Bone marrow (tissue), 2 donors: ENCODE results near the gene GTF2A1.
A peak's percentile ranks its signal among the peaks of the same experiment; 100 is the strongest.

Experiments
- DNase-seq, 2 donors: peaks; one replicate each; lab custom pipeline; 2025; lab: John Stamatoyannopoulos, UW

The GTF2A1 gene

GRCh38 chr14:81137316-81137715 is 83.4 kb downstream of the GTF2A1 start:
- no peak for DNase-seq

- DNase-seq: no peak
These were observed 87.4 kb downstream of the GTF2A1 start for GRCh38 chr14:81133400-81133799.

GRCh38 chr14:81132468-81132867 is 88.3 kb downstream of the GTF2A1 start:
- no peak for DNase-seq

DNA sequence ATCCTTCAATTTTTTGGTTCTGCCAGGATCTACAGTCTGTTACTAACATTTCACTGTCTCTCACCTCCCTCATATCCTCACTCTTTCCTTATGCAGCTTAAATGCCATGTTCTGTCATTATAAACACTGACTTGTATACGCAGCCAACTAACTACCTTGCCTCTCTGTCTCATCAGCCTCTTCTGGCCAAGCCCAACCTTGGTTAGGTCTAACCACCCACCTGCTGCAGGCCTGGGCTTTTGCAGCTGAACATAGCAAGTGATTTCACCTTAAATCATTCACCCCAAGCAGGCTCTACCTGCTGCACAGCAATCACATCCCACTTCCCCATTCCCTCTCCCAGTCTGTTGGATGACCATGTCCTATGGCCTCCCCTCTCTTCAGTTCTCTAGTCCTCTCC is 91.5 kb downstream of the GTF2A1 start:
- no peak for DNase-seq

DNA sequence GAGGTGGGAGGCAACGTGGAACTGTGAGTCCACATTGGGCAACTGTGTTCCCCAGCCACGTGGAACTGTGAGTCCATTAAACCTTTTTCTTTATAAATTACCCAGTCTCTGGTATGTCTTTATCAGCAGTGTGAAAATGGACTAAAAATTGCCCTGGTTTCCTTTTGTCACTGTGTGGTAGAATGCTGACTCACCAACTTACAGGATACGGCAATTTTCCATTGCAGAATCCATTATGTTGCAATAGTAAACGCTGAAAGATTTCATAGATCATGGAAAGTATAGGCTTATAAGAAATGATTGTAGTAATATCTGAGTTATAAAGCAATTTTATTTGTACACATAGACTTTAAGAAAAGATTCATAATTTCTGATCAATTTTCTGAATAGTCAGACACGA is 93.0 kb downstream of the GTF2A1 start:
- DNase-seq: peak; percentile 18 to 21

- DNase-seq: no peak
These were observed 95.2 kb downstream of the GTF2A1 start for GRCh38 chr14:81125536-81125935.
